Measurements from ENCODE around the gene PTGER3.

GRCh38 chr1:71023515-71023914 lies 24.1 kb downstream of the PTGER3 start:
- TF ChIP-seq CTCF (IDR thresholded peaks at IDR 0.05) (no peak), POLR2A (IDR thresholded peaks at IDR 0.05) (no peak)
